Measurements from ENCODE around the gene PKLR.

Gene PKLR

DNA sequence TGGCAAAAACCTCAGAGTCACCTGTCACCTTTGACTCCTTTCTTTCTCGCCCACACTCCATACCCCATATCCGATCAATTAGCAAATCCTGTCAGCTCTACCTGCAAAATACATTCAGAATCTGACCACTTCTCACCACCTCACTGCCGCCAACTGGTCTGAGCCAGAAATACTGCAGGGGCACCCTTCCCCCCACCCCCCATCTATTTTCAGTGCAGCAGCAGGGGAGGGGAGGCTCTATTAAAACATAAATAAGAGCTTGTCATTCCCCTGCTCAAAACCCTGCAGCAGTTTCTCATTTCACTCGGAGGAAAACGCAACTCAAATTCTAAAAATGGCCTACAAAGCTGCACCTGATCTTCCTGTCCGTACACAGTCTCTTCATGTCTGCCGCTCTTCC, 3.9 kb downstream of the PKLR start:
- H3K9me3 ChIP-seq (ENCODE audit: control insufficient read depth, insufficient read depth, low read length): no peaks in the 10 kb centered on the region

GRCh38 chr1:155296661-155297060, 4.6 kb downstream of the PKLR start:
- H3K4me1 ChIP-seq (ENCODE audit: control insufficient read depth, low read length): peaks cover 22% of the 10 kb centered on the region
- H3K27ac ChIP-seq (ENCODE audit: low read depth, low read length): peak overlapping the region; percentile 65
- TF ChIP-seq EZH2phosphoT487 (IDR thresholded peaks at IDR 0.05; ENCODE audit: borderline replicate concordance, low read length) (no peak), CTCF (IDR thresholded peaks at IDR 0.05; ENCODE audit: low read depth, low read length, poor library complexity, severe bottlenecking) (no peak)
- no peaks in the 10 kb centered on the region for H3K9me3 ChIP-seq (ENCODE audit: control insufficient read depth, insufficient read depth, low read length)
- H3K4me2 ChIP-seq (ENCODE audit: low read length): peak overlapping the region; percentile 74
- H3K79me2 ChIP-seq (ENCODE audit: control insufficient read depth, low read length): no peaks in the 10 kb centered on the region
- no peaks in the 10 kb centered on the region for H3K27me3 ChIP-seq (ENCODE audit: control insufficient read depth, low read length)
- H4K20me1 ChIP-seq (ENCODE audit: control insufficient read depth, insufficient read depth, low read depth, low read length): no peaks in the 10 kb centered on the region
- H3K36me3 ChIP-seq (ENCODE audit: control insufficient read depth, low read length): no peaks in the 10 kb centered on the region
- H3K4me3 ChIP-seq (ENCODE audit: low read length): peak overlapping the region; percentile 54
- H3K9me2 ChIP-seq (replicated peaks; ENCODE audit: control insufficient read depth, low read length): no peaks in the 10 kb centered on the region
- no peaks in the 10 kb centered on the region for H3F3A ChIP-seq (ENCODE audit: control insufficient read depth, insufficient read depth)

More for the DNA sequence above, 3.9 kb downstream of the PKLR start:
- Histone ChIP-seq H3F3A (ENCODE audit: control insufficient read depth, insufficient read depth) (no peaks in the 10 kb centered on the region), H3K9me2 (replicated peaks; ENCODE audit: control insufficient read depth, low read length) (no peaks in the 10 kb centered on the region), H3K4me2 (ENCODE audit: low read length) (peak overlapping the region; percentile 74), H3K4me1 (ENCODE audit: control insufficient read depth, low read length) (peaks cover 22% of the 10 kb centered on the region), H3K36me3 (ENCODE audit: control insufficient read depth, low read length) (no peaks in the 10 kb centered on the region), H3K27ac (ENCODE audit: low read depth, low read length) (peak overlapping the region; percentile 65), H3K79me2 (ENCODE audit: control insufficient read depth, low read length) (no peaks in the 10 kb centered on the region), H3K27me3 (ENCODE audit: control insufficient read depth, low read length) (no peaks in the 10 kb centered on the region), H3K4me3 (ENCODE audit: low read length) (peak overlapping the region; percentile 54), H4K20me1 (ENCODE audit: control insufficient read depth, insufficient read depth, low read depth, low read length) (no peaks in the 10 kb centered on the region)
- no peak for TF ChIP-seq EZH2phosphoT487 (IDR thresholded peaks at IDR 0.05; ENCODE audit: borderline replicate concordance, low read length)
- peak; percentile 34 for TF ChIP-seq CTCF (IDR thresholded peaks at IDR 0.05; ENCODE audit: low read depth, low read length, poor library complexity, severe bottlenecking)

- H3K4me1 ChIP-seq (ENCODE audit: control insufficient read depth, low read length): peaks cover 22% of the 10 kb centered on the region
- TF ChIP-seq CTCF (IDR thresholded peaks at IDR 0.05; ENCODE audit: low read depth, low read length, poor library complexity, severe bottlenecking) (no peak), EZH2phosphoT487 (IDR thresholded peaks at IDR 0.05; ENCODE audit: borderline replicate concordance, low read length) (no peak)
- no peak overlapping the region for H3K4me3 ChIP-seq (ENCODE audit: low read length)
- no peak overlapping the region for H3K4me2 ChIP-seq (ENCODE audit: low read length)
- H3F3A ChIP-seq (ENCODE audit: control insufficient read depth, insufficient read depth): no peaks in the 10 kb centered on the region
- H3K79me2 ChIP-seq (ENCODE audit: control insufficient read depth, low read length): no peaks in the 10 kb centered on the region
- H3K27me3 ChIP-seq (ENCODE audit: control insufficient read depth, low read length): no peaks in the 10 kb centered on the region
- H3K9me3 ChIP-seq (ENCODE audit: control insufficient read depth, insufficient read depth, low read length): no peaks in the 10 kb centered on the region
- no peak overlapping the region for H3K27ac ChIP-seq (ENCODE audit: low read depth, low read length)
- no peaks in the 10 kb centered on the region for H3K9me2 ChIP-seq (replicated peaks; ENCODE audit: control insufficient read depth, low read length)
- H4K20me1 ChIP-seq (ENCODE audit: control insufficient read depth, insufficient read depth, low read depth, low read length): no peaks in the 10 kb centered on the region
- no peaks in the 10 kb centered on the region for H3K36me3 ChIP-seq (ENCODE audit: control insufficient read depth, low read length)
Observed at GRCh38 chr1:155295942-155296267, 5.3 kb downstream of the PKLR start.

Measured in DOHH2 (cell line).